Measurements from ENCODE around the gene NDUFA3. TPM values are rescaled to one million over a fixed set of nuclear protein-coding genes. Genes with fewer than 3 reads are reported as not detected.

The NDUFA3 gene
- total RNA-seq, 1 donor from 2014 or later = 23.4 TPM

Other genes with a start within 250 kb of the NDUFA3 start
- gene MYADM, start 235.0 kb upstream of the NDUFA3 start, total RNA-seq = 4.8 and 8.3 TPM in 2 replicates
- gene PRKCG, start 220.7 kb upstream of the NDUFA3 start, total RNA-seq = not detected in 2 replicates
- under 0.01 TPM in 1 of 2 replicates, not detected in the other for gene CACNG7, start 193.6 kb upstream of the NDUFA3 start, total RNA-seq
- under 0.01 and 0.22 TPM in 2 replicates for gene CACNG8, start 139.9 kb upstream of the NDUFA3 start, total RNA-seq
- gene CACNG6, start 111.2 kb upstream of the NDUFA3 start, total RNA-seq = 0.20 and 1.5 TPM in 2 replicates
- gene VSTM1, start 39.0 kb upstream of the NDUFA3 start, total RNA-seq = not detected in 2 replicates
- not detected in 2 replicates for gene TARM1, start 21.5 kb upstream of the NDUFA3 start, total RNA-seq
- gene OSCAR, start 2.1 kb upstream of the NDUFA3 start, total RNA-seq = under 0.01 TPM in 1 of 2 replicates, not detected in the other
- 20.5 and 27.4 TPM in 2 replicates for gene TFPT, start 12.8 kb downstream of the NDUFA3 start, total RNA-seq
- gene PRPF31, start 12.9 kb downstream of the NDUFA3 start, total RNA-seq = 48.6 and 51.9 TPM in 2 replicates
- gene CNOT3, start 34.9 kb downstream of the NDUFA3 start, total RNA-seq = 4.1 and 4.8 TPM in 2 replicates
- 3.3 and 5.4 TPM in 2 replicates for gene LENG1, start 56.9 kb downstream of the NDUFA3 start, total RNA-seq
- 0.22 TPM in 1 of 2 replicates, not detected in the other for gene TMC4, start 70.3 kb downstream of the NDUFA3 start, total RNA-seq
- 9.5 and 19.4 TPM in 2 replicates for gene MBOAT7, start 86.7 kb downstream of the NDUFA3 start, total RNA-seq
- 35.1 and 38.8 TPM in 2 replicates for gene TSEN34, start 88.5 kb downstream of the NDUFA3 start, total RNA-seq
- 2,773 and 3,236 TPM in 2 replicates for gene RPS9, start 98.0 kb downstream of the NDUFA3 start, total RNA-seq
- not detected in 2 replicates for gene LILRB3, start 120.2 kb downstream of the NDUFA3 start, total RNA-seq
- gene LILRA6, start 139.9 kb downstream of the NDUFA3 start, total RNA-seq = not detected in 2 replicates
- gene LILRB5, start 154.4 kb downstream of the NDUFA3 start, total RNA-seq = not detected in 2 replicates
- not detected in 2 replicates for gene LILRB2, start 178.3 kb downstream of the NDUFA3 start, total RNA-seq
- gene LILRA5, start 210.3 kb downstream of the NDUFA3 start, total RNA-seq = not detected in 2 replicates
- gene LILRA4, start 236.3 kb downstream of the NDUFA3 start, total RNA-seq = not detected in 2 replicates